GM03348 (cell line): ENCODE results near the gene TEX19.

Source experiments
- DNase-seq: peaks from one replicate; pipeline ENCODE4 v3.0.0; 2012; ENCODE audit warnings: low spot score

The TEX19 gene

GRCh38 chr17:82390860-82391435 is 31.9 kb downstream of the TEX19 start:
- DNase-seq = no peak

GRCh38 chr17:82391496-82392066 is 32.5 kb downstream of the TEX19 start:
- no peak for DNase-seq

DNA sequence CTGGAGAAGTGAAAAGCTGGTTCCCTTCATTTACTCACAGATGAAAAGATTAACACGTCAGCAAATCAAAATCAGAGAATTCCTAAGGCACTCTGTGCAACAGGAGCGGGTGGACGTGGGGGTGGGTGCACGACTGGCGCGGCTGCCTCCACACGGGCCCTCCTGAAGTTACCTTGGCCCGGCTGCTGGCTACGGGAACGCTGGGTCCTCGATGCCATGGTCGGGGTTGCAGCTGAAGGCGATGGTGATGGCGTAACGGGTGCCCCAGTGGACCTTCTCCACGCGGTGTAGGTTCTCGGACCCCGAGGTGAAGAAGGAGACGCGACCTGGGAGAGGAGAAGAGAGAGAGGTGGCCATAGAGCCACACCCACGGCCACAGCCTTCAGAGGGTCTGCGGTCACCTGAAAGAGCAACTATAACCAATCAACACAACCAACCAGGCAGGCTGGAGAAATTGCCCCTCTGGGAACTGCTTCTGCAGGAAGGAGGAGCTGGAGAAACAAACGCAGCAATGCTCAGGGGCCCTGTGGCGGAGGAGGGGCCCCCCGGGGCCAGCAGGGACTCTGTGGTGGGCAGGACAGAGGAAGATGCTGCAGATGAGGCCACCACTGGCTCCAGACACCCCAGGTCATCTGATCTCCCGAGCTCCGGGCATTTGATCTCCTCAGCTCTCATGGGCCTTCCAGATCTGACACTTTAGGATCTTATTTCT is 33.3 kb downstream of the TEX19 start:
- no peak for DNase-seq

- no peak for DNase-seq
These were observed 33.9 kb downstream of the TEX19 start for GRCh38 chr17:82392941-82393340.

GRCh38 chr17:82394278-82394677 is 35.2 kb downstream of the TEX19 start:
- no peak for DNase-seq

- DNase-seq = peak; percentile 91
These were observed 37.8 kb downstream of the TEX19 start for GRCh38 chr17:82396601-82397435.

DNA sequence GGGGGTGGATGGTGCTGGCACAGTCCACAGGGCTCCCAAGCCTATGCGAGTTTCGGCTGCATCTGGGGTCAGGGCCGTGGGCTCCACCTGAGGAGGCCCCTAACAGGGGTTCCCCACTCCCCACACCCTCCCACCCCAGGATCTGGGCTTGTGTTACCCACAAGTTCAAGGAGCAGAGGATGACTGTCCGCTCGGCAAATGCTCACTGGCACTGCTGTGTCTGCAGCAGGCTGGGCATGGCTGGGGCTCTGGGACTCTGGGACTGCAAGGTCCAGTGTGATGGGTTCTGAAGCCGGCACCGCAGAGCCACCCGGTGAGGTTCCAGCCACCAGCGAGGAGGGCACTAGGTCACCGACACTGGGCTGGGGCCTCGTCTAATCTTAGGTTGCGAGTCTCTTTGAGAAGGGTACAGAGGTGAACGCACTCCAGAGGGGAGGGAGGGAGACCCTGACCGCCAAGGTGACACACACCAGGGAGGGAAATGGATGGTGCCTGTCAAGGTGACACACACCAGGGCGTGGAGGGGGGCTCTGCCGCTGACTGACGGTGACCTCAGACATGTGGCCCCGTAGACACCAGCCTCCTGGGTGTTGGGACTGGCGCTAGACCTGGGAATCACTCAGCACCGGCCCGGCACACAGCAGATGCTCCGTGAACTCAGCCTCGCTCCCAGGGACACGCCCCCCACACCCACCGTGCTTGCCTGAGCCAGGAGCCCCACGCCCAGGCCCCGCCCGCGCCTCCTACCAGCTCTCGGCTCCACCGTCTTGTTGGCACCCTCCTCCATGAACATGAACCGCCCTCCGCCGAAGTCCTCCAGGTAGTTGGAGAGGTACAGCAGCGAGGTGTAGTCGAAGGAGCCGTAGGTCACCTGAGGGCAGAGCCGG is 38.6 kb downstream of the TEX19 start:
- DNase-seq = no peak

GRCh38 chr17:82399041-82399441 is 40.0 kb downstream of the TEX19 start:
- peak; percentile 87 for DNase-seq

DNA sequence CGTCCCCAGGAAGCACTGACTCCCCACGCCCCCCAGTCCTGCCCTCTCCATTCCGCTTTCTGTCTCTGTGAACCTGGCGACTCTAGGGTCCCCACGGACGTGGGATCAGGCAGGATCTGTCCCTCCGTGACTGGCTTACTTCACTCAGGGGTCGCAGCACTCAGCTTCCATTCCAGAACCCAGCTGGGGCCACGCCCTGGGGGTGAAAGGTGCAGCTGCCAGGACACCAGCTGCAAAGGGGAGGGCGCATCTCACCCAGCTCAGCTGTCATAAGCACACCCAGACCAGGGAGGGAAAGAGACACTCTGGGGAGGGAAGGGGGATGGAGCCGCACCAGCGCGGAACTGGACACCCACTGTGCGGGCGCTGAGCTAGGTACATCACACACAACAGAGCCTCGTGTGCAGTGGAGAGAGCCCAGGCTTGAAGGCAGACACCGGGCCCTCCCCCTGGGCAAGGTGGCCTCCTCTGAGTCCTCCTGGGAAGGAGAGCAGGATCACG is 40.6 kb downstream of the TEX19 start:
- DNase-seq = no peak

- no peak for DNase-seq
These were observed 41.2 kb downstream of the TEX19 start for GRCh38 chr17:82400206-82400605.

- DNase-seq = no peak
These were observed 41.8 kb downstream of the TEX19 start for GRCh38 chr17:82400830-82401229.

- no peak for DNase-seq
These were observed 43.8 kb downstream of the TEX19 start for GRCh38 chr17:82402865-82403264.

DNA sequence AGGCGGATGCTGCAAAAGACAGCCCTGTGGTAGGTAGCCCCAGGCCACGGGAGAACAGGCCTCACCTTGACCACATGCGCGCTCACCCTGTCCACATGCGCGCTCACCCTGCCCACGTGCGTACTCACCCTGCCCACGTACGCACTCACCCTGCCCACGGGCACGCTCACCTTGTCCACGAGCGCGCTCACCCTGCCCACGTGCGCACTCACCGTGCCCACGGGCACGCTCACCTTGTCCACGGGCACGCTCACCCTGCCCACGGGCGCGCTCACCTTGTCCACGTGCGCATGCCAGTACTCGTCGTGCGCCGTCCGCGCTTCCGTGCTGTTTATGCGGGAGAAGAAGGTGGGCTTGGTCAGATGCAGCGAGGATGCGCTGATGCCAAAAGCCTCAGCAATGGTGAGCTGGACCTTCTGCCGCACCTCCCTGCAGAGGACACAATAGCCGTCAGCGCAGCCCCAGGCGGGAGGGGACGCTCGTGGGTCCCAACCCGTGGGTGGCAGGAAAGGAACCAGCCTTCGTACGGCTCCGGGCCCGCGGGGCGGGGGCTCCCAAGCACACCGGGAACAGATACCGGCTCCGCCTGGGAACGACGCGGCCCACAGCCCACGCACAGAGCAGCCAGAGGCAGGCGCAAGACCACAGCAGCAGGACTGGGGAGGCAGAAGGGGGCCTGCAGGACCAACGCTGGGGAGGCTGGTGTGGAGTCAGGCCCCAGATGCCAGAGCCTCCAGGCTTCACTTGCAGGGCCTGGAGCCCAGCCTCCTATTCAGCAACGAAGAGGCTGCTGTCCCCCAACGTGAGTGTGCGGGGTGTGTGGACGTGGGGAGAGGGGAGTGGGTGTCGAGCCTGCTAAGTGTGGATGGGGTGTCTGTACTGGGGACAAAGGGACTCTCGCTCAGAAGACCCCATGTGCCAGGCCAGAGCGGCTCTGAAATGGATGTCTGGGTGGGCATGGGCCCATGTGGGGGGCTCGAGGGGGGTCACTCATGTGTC is 44.9 kb downstream of the TEX19 start:
- no peak for DNase-seq

- no peak for DNase-seq
These were observed 46.0 kb downstream of the TEX19 start for GRCh38 chr17:82405051-82405450.

- no peak for DNase-seq
These were observed 47.2 kb downstream of the TEX19 start for GRCh38 chr17:82406131-82406671.

DNA sequence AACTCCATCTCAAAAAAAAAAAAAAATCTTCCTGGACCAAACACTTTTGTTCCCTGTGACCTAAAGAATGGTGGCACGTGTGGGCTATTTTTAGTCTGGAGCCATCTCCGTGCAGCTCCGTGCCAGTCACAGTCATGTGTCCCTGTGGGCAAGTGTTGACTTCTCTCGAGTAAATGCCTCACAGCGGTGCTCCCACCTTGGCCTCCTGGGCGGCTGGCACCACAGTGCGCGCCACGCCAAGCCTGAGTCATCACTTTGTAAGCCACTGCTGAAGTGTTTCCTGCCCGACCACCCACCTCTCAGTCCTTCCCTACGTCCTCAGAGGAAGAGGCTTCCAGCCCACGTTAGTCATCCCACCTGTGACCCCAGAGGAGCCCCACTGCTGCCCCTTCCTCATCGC is 48.2 kb downstream of the TEX19 start:
- DNase-seq = no peak

DNA sequence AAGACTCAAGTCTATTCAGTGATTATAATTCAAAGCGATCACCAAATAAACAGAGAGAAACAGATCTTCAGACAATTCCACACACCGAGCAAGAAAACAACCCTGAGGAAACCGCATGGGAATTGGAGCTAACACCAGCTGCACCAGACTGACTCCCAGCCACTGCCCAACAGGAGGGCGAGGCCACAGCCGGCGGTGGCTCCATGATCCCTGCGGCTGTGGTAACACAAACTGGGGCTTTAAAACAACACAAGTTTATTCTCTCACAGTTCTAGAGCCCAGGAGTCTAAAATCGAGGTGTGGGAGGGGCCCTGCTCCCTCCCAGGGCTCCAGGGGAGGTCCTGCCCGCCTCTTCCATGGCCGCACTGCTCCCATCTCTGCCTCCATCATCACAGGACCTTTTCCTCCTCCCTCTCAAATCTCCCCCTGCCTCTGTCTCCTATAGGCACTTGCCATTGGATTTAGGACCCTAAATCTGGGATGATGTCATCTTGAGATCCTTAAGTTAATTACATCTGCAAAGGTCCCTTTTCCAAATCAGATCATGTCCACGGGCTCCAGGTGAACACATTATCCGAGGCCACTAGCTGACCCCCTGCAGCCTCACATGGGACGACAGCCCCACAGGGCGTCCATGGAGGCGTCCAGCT is 49.4 kb downstream of the TEX19 start:
- DNase-seq = no peak

- DNase-seq = no peak
These were observed 49.9 kb downstream of the TEX19 start for GRCh38 chr17:82408938-82409318.

GRCh38 chr17:82410014-82410716 is 51.1 kb downstream of the TEX19 start:
- no peak for DNase-seq
